GM23248 (cell line): ENCODE data around the gene MPP3.

Source experiments
- EZH2 ChIP-seq: fragments of 200-600 bp; sonication (generic); IDR thresholded peaks from 2 replicates; pipeline ENCODE4 v1.6.1; 2018; ENCODE audit warnings: antibody characterized with exemption, mild to moderate bottlenecking; ENCODE audit not compliant: insufficient read depth, poor library complexity, severe bottlenecking
- EZH2phosphoT487 ChIP-seq: fragments of 200-600 bp; sonication (generic); IDR thresholded peaks from 2 replicates; pipeline ENCODE4 v1.6.1; 2018; ENCODE audit warnings: antibody characterized with exemption, moderate library complexity, mild to moderate bottlenecking, low read depth; ENCODE audit not compliant: insufficient read depth

GRCh38 chr17:43823350-43824084 lies 9.4 kb downstream of the MPP3 start:
- TF ChIP-seq EZH2 (no peak), EZH2phosphoT487 (no peak)
